Measurements from ENCODE around the gene CEL. TPM values are rescaled to one million over a fixed set of nuclear protein-coding genes. Genes with fewer than 3 reads are reported as not detected.
A peak's percentile ranks its signal among the peaks of the same experiment; 100 is the strongest.
"Not testable (repeated sequence)": the region's sequence is repeated elsewhere in the genome, so short reads cannot be mapped to it uniquely, and the experiment has no call there.

The CEL gene
- total RNA-seq, 2 experiments from 2014 or later = 2.8 to 3.5 TPM

GRCh38 chr9:133037775-133038515 is 23.8 kb upstream of the CEL start:
- Mint-ChIP-seq H3K27me3 (no peaks in the 10 kb centered on the region), H3K9me3 (no peaks in the 10 kb centered on the region), H3K36me3 (ENCODE audit: low read depth) (peaks cover 10% of the 10 kb centered on the region), H3K27ac (no peak overlapping the region), H3K4me1 (peaks cover 20% of the 10 kb centered on the region), H3K4me3 (no peak overlapping the region)
- ChIA-PET POLR2A (no interaction called here), CTCF (no interaction called here)
- no peak for DNase-seq

GRCh38 chr9:133040892-133041479 is 20.8 kb upstream of the CEL start:
- POLR2A ChIA-PET, H3K4me3 Mint-ChIP-seq, H3K27me3 Mint-ChIP-seq, H3K9me3 Mint-ChIP-seq, H3K4me1 Mint-ChIP-seq, H3K27ac Mint-ChIP-seq: not testable (repeated sequence)
- CTCF ChIA-PET = interaction anchor here (0.6 to 1.6 kb wide), 6 partner anchors 10 to 114 kb away, joined by 3 to 4 read pairs (median 3); partner anchors contain the start of gene GTF3C5
- H3K36me3 Mint-ChIP-seq (ENCODE audit: low read depth) = peaks cover 30% of the 10 kb centered on the region
- peak; percentile 51 for DNase-seq

GRCh38 chr9:133041958-133042357 is 19.8 kb upstream of the CEL start:
- no peak overlapping the region for H3K4me3 Mint-ChIP-seq
- no peak for DNase-seq
- H3K9me3 Mint-ChIP-seq = no peaks in the 10 kb centered on the region
- CTCF ChIA-PET = interaction anchor here (0.7 to 1.3 kb wide), 3 partner anchors 16 to 105 kb away, joined by 3 to 4 read pairs (median 4); no protein-coding TSS in a partner anchor
- no peak overlapping the region for H3K27ac Mint-ChIP-seq
- POLR2A ChIA-PET = no interaction called here
- no peaks in the 10 kb centered on the region for H3K27me3 Mint-ChIP-seq
- peaks cover 7% of the 10 kb centered on the region for H3K4me1 Mint-ChIP-seq
- peaks cover 30% of the 10 kb centered on the region for H3K36me3 Mint-ChIP-seq (ENCODE audit: low read depth)

GRCh38 chr9:133042676-133043075 is 19.1 kb upstream of the CEL start:
- H3K9me3 Mint-ChIP-seq = no peaks in the 10 kb centered on the region
- no peak overlapping the region for H3K27ac Mint-ChIP-seq
- H3K27me3 Mint-ChIP-seq = no peaks in the 10 kb centered on the region
- ChIA-PET CTCF (interaction anchor here (0.9 to 2.2 kb wide), 3 partner anchors 13 to 105 kb away, joined by 3 to 5 read pairs (median 4); partner anchors contain the start of gene GTF3C5), POLR2A (no interaction called here)
- H3K4me3 Mint-ChIP-seq = no peak overlapping the region
- H3K4me1 Mint-ChIP-seq = peaks cover 7% of the 10 kb centered on the region
- peaks cover 34% of the 10 kb centered on the region for H3K36me3 Mint-ChIP-seq (ENCODE audit: low read depth)
- DNase-seq = no peak

- Mint-ChIP-seq H3K9me3 (no peaks in the 10 kb centered on the region), H3K27ac (no peak overlapping the region), H3K27me3 (no peaks in the 10 kb centered on the region), H3K4me3 (no peak overlapping the region), H3K4me1 (peaks cover 7% of the 10 kb centered on the region), H3K36me3 (ENCODE audit: low read depth) (peaks cover 34% of the 10 kb centered on the region)
- no peak for DNase-seq
- POLR2A ChIA-PET = no interaction called here
- CTCF ChIA-PET = interaction anchor here (1.9 to 2.2 kb wide), 2 partner anchors 14 to 21 kb away, joined by 5 to 8 read pairs; partner anchors contain the start of gene GTF3C5
These were observed 18.2 kb upstream of the CEL start for GRCh38 chr9:133043449-133044035.

GRCh38 chr9:133044125-133044524 is 17.7 kb upstream of the CEL start:
- H3K27ac Mint-ChIP-seq = no peak overlapping the region
- CTCF ChIA-PET = interaction anchor here (1.9 to 2.2 kb wide), 2 partner anchors 14 to 22 kb away, joined by 5 to 8 read pairs; partner anchors contain the start of gene GTF3C5
- H3K27me3 Mint-ChIP-seq = no peaks in the 10 kb centered on the region
- H3K9me3 Mint-ChIP-seq = no peaks in the 10 kb centered on the region
- peaks cover 34% of the 10 kb centered on the region for H3K36me3 Mint-ChIP-seq (ENCODE audit: low read depth)
- no peak overlapping the region for H3K4me3 Mint-ChIP-seq
- H3K4me1 Mint-ChIP-seq = peaks cover 7% of the 10 kb centered on the region
- POLR2A ChIA-PET = no interaction called here
- no peak for DNase-seq

GRCh38 chr9:133044661-133045060 is 17.1 kb upstream of the CEL start:
- no peak for DNase-seq
- no peaks in the 10 kb centered on the region for H3K27me3 Mint-ChIP-seq
- no peak overlapping the region for H3K4me3 Mint-ChIP-seq
- H3K36me3 Mint-ChIP-seq (ENCODE audit: low read depth) = peaks cover 34% of the 10 kb centered on the region
- H3K9me3 Mint-ChIP-seq = no peaks in the 10 kb centered on the region
- ChIA-PET POLR2A (no interaction called here), CTCF (interaction anchor here (1.9 to 2.2 kb wide), 2 partner anchors 15 to 22 kb away, joined by 5 to 8 read pairs; partner anchors contain the start of gene GTF3C5)
- no peak overlapping the region for H3K27ac Mint-ChIP-seq
- peaks cover 5% of the 10 kb centered on the region for H3K4me1 Mint-ChIP-seq

GRCh38 chr9:133045132-133045531 is 16.6 kb upstream of the CEL start:
- Mint-ChIP-seq H3K4me1 (peaks cover 5% of the 10 kb centered on the region), H3K4me3 (no peak overlapping the region), H3K27ac (no peak overlapping the region), H3K9me3 (no peaks in the 10 kb centered on the region), H3K36me3 (ENCODE audit: low read depth) (peaks cover 39% of the 10 kb centered on the region), H3K27me3 (no peaks in the 10 kb centered on the region)
- POLR2A ChIA-PET = no interaction called here
- CTCF ChIA-PET = interaction anchor here (1.9 to 2.2 kb wide), 2 partner anchors 15 to 23 kb away, joined by 5 to 8 read pairs; partner anchors contain the start of gene GTF3C5
- DNase-seq = no peak

- no peak for DNase-seq
- CTCF ChIA-PET = no interaction called here
- peaks cover 39% of the 10 kb centered on the region for H3K36me3 Mint-ChIP-seq (ENCODE audit: low read depth)
- POLR2A ChIA-PET = no interaction called here
- H3K27ac Mint-ChIP-seq = no peak overlapping the region
- H3K4me1 Mint-ChIP-seq = peaks cover 5% of the 10 kb centered on the region
- H3K9me3 Mint-ChIP-seq = no peaks in the 10 kb centered on the region
- no peaks in the 10 kb centered on the region for H3K27me3 Mint-ChIP-seq
- no peak overlapping the region for H3K4me3 Mint-ChIP-seq
These were observed 15.4 kb upstream of the CEL start for GRCh38 chr9:133046196-133046899.

- Mint-ChIP-seq H3K27me3 (no peaks in the 10 kb centered on the region), H3K36me3 (ENCODE audit: low read depth) (peaks cover 38% of the 10 kb centered on the region), H3K27ac (no peak overlapping the region), H3K4me1 (peaks cover 5% of the 10 kb centered on the region), H3K4me3 (no peak overlapping the region), H3K9me3 (no peaks in the 10 kb centered on the region)
- no peak for DNase-seq
- POLR2A ChIA-PET = no interaction called here
- CTCF ChIA-PET = no interaction called here
These were observed 14.9 kb upstream of the CEL start for GRCh38 chr9:133046900-133047295.

GRCh38 chr9:133048595-133048994 is 13.2 kb upstream of the CEL start:
- CTCF ChIA-PET = interaction anchor here (0.7 to 1.6 kb wide), 3 partner anchors 26 to 99 kb away, joined by 4 to 7 read pairs (median 4); no protein-coding TSS in a partner anchor
- Mint-ChIP-seq H3K4me3 (no peak overlapping the region), H3K4me1 (peaks cover 5% of the 10 kb centered on the region), H3K36me3 (ENCODE audit: low read depth) (peaks cover 26% of the 10 kb centered on the region), H3K9me3 (no peaks in the 10 kb centered on the region), H3K27me3 (no peaks in the 10 kb centered on the region), H3K27ac (peak overlapping the region; percentile 57)
- DNase-seq = peak; percentile 59
- POLR2A ChIA-PET = no interaction called here

GRCh38 chr9:133049043-133049442 is 12.7 kb upstream of the CEL start:
- Mint-ChIP-seq H3K27me3 (no peaks in the 10 kb centered on the region), H3K9me3 (no peaks in the 10 kb centered on the region), H3K4me1 (peaks cover 5% of the 10 kb centered on the region), H3K36me3 (ENCODE audit: low read depth) (peaks cover 28% of the 10 kb centered on the region), H3K4me3 (no peak overlapping the region), H3K27ac (no peak overlapping the region)
- DNase-seq = no peak
- ChIA-PET POLR2A (no interaction called here), CTCF (interaction anchor here (0.7 to 1.6 kb wide), 3 partner anchors 26 to 99 kb away, joined by 4 to 7 read pairs (median 4); no protein-coding TSS in a partner anchor)

All from activated CD4-positive, alpha-beta T cell treated with anti-CD3 and anti-CD28 coated beads, Interleukin-2, amount 10 ng/mL, durations not matched to agents 7 days and 5 days (primary cell).